Subcutaneous abdominal adipose tissue (tissue), 5 donors: Measurements from ENCODE around the gene CTIF.
"Not testable (repeated sequence)": the region's sequence is repeated elsewhere in the genome, so short reads cannot be mapped to it uniquely, and the experiment has no call there.

Source experiments
- H3K27ac ChIP-seq: one replicate; pipeline ENCODE4 v1.7.0; 2013; ENCODE audit warnings: low read depth, mild to moderate bottlenecking, inconsistent platforms, low read length, moderate library complexity
- H3K27me3 ChIP-seq, 5 donors: one replicate each; pipeline ENCODE4 v1.7.0; 2013; ENCODE audit warnings: low read length in 5 of 5, inconsistent platforms in 1 of 5; ENCODE audit not compliant: control insufficient read depth in 5 of 5, insufficient read depth in 4 of 5
- H3K36me3 ChIP-seq, 5 donors: one replicate each; pipeline ENCODE4 v1.7.0; 2013; ENCODE audit warnings: low read length in 5 of 5; ENCODE audit not compliant: control insufficient read depth in 5 of 5, insufficient read depth in 5 of 5
- H3K4me1 ChIP-seq, 5 donors: one replicate each; pipeline ENCODE4 v1.7.0; 2013; ENCODE audit warnings: low read length in 5 of 5, mild to moderate bottlenecking in 3 of 5, moderate library complexity in 1 of 5; ENCODE audit not compliant: control insufficient read depth in 5 of 5, insufficient read depth in 5 of 5
- H3K4me3 ChIP-seq, 5 donors: one replicate each; pipeline ENCODE4 v1.7.0; 2013; ENCODE audit warnings: low read length in 5 of 5, low read depth in 1 of 5
- H3K9ac ChIP-seq, 5 donors: one replicate each; pipeline ENCODE4 v1.7.0; 2013; ENCODE audit warnings: low read length in 5 of 5, mild to moderate bottlenecking in 4 of 5, moderate library complexity in 3 of 5
- H3K9me3 ChIP-seq, 5 donors: one replicate each; pipeline ENCODE4 v1.7.0; 2013; ENCODE audit warnings: low read length in 5 of 5; ENCODE audit not compliant: control insufficient read depth in 5 of 5
- donor health status: healthy.
- donor health status: healthy.
- donor health status: healthy.
- donor health status: healthy.
- donor health status: healthy.

CTIF gene

DNA sequence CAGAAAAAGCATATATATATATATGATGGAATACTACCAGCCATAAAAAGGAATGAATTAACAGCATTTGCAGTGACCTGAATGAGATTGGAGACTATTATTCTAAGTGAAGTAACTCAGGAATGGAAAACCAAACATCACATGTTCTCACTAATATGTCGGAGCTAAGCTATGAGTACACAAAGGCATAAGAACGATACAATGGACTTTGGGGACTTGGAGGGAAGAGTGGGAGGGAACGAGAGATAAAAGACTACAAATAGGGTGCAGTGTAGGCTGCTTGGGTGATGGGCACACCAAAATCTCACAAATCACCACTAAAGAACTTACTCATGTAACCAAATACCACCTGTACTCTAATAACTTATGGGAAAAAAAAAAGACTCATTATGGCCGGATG is 26.3 kb upstream of the CTIF start:
- not testable (repeated sequence) for H3K4me1 ChIP-seq, H3K27me3 ChIP-seq, H3K9ac ChIP-seq, H3K27ac ChIP-seq, H3K36me3 ChIP-seq, H3K9me3 ChIP-seq, H3K4me3 ChIP-seq

DNA sequence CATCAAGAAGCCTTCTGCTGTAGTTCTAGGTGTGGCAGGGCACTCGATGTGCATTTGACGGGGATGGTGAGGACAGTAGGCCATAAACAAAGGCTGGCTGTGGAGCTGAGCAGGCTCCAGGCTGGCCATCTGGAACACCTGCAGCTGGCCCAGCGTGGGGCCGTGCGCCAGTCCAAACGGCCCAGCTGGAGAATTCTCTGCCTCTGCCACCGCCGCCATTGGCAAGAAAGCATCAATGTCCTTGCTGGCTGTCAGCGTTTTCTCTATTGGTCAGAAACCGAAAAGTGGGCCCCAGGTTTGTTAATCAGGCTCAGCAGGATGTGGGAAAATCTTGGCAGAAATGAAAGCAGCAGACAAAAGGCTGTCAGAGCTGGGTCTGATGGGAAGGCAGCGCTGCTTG is 24.0 kb upstream of the CTIF start:
- H3K4me1 ChIP-seq = no peaks in the 10 kb centered on the region
- H3K36me3 ChIP-seq = no peaks in the 10 kb centered on the region
- no peaks in the 10 kb centered on the region for H3K27me3 ChIP-seq
- no peak overlapping the region for H3K9ac ChIP-seq
- H3K27ac ChIP-seq = no peak overlapping the region
- H3K9me3 ChIP-seq = no peaks in the 10 kb centered on the region
- no peak overlapping the region for H3K4me3 ChIP-seq

DNA sequence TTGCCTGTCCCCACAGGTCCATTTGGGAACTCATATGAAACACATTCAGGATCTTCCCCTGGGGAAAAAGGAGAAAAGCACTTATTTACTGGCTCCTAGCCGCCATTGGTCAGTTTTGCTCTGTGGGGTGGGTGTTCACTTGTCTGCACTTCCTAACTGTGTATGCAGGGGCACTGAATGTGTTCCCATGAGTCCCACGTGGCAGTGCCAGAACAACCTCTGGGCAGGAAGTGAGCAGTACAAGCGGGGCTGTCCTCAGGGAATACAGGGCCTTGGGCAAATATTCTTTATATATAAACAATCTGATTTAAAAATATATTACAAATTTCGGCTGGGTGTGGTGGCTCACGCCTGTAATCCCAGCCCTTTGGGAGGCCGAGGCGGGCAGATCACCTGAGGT is 21.8 kb upstream of the CTIF start:
- Histone ChIP-seq H3K4me1 (no peaks in the 10 kb centered on the region), H3K9ac (no peak overlapping the region), H3K27ac (no peak overlapping the region), H3K36me3 (no peaks in the 10 kb centered on the region), H3K4me3 (no peak overlapping the region), H3K9me3 (no peaks in the 10 kb centered on the region), H3K27me3 (no peaks in the 10 kb centered on the region)

DNA sequence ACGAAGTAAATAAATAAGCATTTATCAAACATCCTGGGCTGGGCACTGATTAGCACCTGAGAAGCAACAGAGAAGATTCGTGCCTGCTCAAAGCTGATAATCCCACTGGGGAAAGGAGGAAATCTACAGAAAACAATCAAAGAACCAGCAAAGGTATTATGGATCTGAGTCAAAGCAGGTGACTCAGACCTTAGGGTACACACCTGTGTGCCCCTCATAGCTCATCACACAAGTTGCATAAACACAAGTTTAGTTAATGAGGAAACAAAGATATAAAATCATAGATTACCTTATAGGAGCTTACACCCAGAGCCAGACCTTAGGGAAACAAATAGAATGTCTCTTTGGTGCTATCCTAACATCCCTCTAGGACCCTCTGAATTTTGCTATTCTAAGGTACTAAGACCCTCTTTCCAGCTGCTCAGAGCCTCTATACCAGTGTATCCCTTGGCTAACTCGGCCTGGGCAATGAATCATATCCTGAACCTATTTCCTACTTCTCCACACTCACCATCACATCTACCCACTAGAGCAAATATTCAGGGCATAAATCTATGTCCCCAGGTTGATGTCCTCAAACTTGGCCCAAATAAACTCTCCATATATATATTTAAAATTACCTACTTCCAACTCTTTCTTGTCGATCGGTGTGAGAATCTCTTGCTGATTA is 19.3 kb upstream of the CTIF start:
- no peaks in the 10 kb centered on the region for H3K9me3 ChIP-seq
- no peaks in the 10 kb centered on the region for H3K4me1 ChIP-seq
- H3K4me3 ChIP-seq = no peak overlapping the region
- no peaks in the 10 kb centered on the region for H3K36me3 ChIP-seq
- H3K9ac ChIP-seq = no peak overlapping the region
- no peaks in the 10 kb centered on the region for H3K27me3 ChIP-seq
- H3K27ac ChIP-seq = no peak overlapping the region

DNA sequence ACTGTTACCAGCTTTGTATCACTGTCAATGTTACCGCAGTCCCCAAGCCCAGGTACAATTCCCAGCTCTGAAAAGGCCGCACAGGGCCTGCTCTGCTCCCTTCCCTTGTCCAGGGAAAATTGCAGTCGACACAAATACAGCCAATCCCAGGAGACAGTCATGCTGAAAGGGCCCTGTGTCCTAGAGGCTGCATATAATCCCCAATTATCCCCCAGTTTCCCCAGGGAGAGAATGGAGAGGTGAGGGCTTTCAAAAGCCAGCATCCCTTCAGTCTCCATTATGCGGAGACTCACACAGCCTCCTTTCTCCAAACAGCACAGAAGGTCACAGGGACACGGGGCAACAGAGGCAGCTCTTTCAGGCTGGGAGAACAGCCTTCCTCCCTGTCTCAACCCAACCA is 17.1 kb upstream of the CTIF start:
- H3K27ac ChIP-seq = no peak overlapping the region
- no peaks in the 10 kb centered on the region for H3K27me3 ChIP-seq
- no peak overlapping the region for H3K4me3 ChIP-seq
- H3K4me1 ChIP-seq = no peaks in the 10 kb centered on the region
- H3K36me3 ChIP-seq = no peaks in the 10 kb centered on the region
- H3K9ac ChIP-seq = no peak overlapping the region
- no peaks in the 10 kb centered on the region for H3K9me3 ChIP-seq

DNA sequence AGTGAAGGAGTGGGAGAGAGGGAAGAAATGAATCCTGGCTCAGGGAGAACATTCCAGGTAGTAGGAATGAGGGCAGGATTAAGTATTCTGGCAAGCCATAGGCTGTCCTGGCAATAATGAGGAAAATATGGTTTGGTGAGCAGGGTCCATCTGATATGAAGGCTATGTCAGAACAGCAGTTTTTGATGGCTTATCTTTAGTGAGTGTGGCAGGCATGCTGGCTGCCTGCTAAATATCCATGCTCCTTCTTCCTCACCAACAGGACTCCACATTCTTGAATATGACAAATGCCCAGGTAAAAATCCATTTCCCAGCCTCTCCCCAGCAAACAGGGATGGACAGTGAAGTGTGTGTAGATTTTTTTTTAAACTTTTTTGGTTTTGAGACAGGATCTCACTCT is 13.2 kb upstream of the CTIF start:
- no peaks in the 10 kb centered on the region for H3K9me3 ChIP-seq
- no peaks in the 10 kb centered on the region for H3K4me1 ChIP-seq
- H3K9ac ChIP-seq = no peak overlapping the region
- no peak overlapping the region for H3K27ac ChIP-seq
- no peaks in the 10 kb centered on the region for H3K36me3 ChIP-seq
- no peaks in the 10 kb centered on the region for H3K27me3 ChIP-seq
- H3K4me3 ChIP-seq = no peak overlapping the region

DNA sequence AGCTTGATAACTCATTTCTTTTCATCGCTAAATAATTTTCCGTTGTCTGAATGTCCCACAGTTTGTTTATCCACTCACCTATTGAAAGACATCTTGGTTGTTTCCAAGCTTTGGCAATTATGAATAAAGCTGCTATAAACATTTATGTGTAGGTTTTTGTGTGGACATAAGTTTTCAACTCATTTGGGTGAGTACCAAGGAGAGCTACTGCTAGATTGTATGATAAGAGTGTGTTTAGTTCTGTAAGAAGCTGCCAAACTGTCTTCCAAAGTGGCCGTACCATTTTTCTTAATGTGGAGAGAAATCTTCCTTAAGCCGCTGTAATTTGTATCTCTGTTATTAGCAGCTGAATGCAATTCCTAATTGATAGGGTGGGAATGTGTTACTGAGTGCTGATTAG is 11.4 kb upstream of the CTIF start:
- H3K9me3 ChIP-seq = no peaks in the 10 kb centered on the region
- H3K4me3 ChIP-seq = no peak overlapping the region
- no peaks in the 10 kb centered on the region for H3K36me3 ChIP-seq
- H3K27me3 ChIP-seq = no peaks in the 10 kb centered on the region
- no peak overlapping the region for H3K9ac ChIP-seq
- no peaks in the 10 kb centered on the region for H3K4me1 ChIP-seq
- H3K27ac ChIP-seq = no peak overlapping the region

DNA sequence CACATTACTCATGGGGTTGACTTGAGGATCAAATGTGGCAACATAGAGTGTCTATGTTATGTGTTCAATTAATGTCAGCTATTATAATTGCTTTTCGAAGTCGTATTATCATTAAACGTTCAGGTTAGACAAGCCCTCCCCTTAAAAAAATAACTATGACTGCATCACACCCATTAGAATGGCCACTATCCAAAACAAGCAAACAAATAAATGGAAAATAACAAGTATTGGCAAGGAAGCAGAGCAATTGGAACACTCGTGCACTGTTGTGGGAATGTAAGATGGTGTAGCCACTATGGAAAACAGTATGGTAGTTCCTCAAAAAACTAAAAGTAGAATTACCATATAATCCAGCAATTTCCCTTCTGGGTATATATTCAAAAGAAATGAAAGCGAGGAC is 10.0 kb upstream of the CTIF start:
- Histone ChIP-seq H3K9me3 (no peaks in the 10 kb centered on the region), H3K27ac (no peak overlapping the region), H3K4me3 (no peak overlapping the region), H3K27me3 (no peaks in the 10 kb centered on the region), H3K9ac (no peak overlapping the region), H3K36me3 (no peaks in the 10 kb centered on the region), H3K4me1 (no peaks in the 10 kb centered on the region)

DNA sequence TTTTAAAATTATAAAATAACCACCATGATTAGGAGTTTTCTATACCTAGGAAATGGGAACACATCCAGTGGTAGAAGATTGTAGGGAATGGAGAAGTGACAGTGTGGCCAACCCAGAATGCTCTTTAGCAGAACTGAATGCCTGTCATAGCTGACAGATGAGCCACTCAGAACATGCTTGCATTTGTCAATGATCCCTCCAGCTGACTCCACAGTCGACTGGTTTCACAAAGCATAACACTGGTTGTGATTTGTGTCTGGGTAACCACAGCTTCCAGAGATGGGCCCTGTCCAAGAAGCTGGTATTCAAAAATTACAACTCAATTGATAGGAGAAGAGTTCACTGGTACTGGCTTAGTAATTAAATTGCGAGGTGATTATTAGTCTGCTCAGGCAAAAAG is 9.0 kb upstream of the CTIF start:
- H3K4me1 ChIP-seq = no peaks in the 10 kb centered on the region
- H3K27ac ChIP-seq = no peak overlapping the region
- no peaks in the 10 kb centered on the region for H3K9me3 ChIP-seq
- no peaks in the 10 kb centered on the region for H3K36me3 ChIP-seq
- no peaks in the 10 kb centered on the region for H3K27me3 ChIP-seq
- no peak overlapping the region for H3K4me3 ChIP-seq
- H3K9ac ChIP-seq = no peak overlapping the region

DNA sequence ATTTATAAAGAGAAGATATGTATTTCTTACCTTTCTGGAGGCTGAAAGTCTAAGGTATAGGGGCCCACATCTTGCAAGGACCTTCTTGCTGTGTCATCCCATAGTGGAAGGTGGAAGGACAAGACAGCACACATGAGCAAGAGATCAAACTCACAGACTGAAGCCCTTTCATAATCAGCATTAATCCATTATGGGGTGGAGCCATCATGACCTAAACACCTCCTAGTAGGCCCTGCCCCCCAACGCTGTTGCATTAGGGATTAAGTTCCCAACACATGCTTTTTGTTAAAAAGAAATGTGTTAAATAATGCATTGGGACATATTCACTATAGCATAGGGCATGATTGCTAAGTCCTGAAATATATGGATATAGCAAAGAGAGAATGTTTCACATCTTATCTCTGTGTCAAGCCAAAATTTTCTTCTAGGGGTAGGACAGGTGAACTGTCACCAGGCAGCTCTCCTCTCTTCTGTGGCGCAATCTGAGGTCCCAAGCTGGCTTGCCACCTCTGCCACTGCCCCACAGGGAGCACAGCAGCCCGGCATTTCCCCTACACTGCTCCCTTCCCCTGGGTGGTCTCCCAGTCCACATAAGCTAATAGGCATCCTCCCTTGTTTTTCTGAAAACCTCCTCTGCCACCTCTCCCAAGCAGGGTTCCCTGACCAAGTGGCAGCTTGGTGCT is 8.3 kb upstream of the CTIF start:
- H3K9me3 ChIP-seq = no peaks in the 10 kb centered on the region
- H3K9ac ChIP-seq = no peak overlapping the region
- no peaks in the 10 kb centered on the region for H3K27me3 ChIP-seq
- no peak overlapping the region for H3K27ac ChIP-seq
- H3K36me3 ChIP-seq = no peaks in the 10 kb centered on the region
- H3K4me3 ChIP-seq = no peak overlapping the region
- H3K4me1 ChIP-seq = no peaks in the 10 kb centered on the region
